Measurements from ENCODE around the gene CORIN.
"Not testable (repeated sequence)": the region's sequence is repeated elsewhere in the genome, so short reads cannot be mapped to it uniquely, and the experiment has no call there.

CORIN gene

GRCh38 chr4:47550899-47551548, 286.8 kb downstream of the CORIN start:
- no peaks in the 10 kb centered on the region for H3K27me3 ChIP-seq (ENCODE audit: control insufficient read depth in 1 of 2, insufficient read depth in 2 of 2, low read length in 2 of 2)
- H3K9me3 ChIP-seq (ENCODE audit: control insufficient read depth in 1 of 2, low read length in 2 of 2), result no peaks in the 10 kb centered on the region
- H3K4me3 ChIP-seq (ENCODE audit: low read depth in 1 of 2, low read length in 2 of 2), result no peak overlapping the region
- no peak overlapping the region for H3K27ac ChIP-seq (ENCODE audit: low read depth, low read length)
- H3K9ac ChIP-seq (ENCODE audit: low read depth in 1 of 2, low read length in 2 of 2), result no peak overlapping the region
- peaks cover 20 to 22% of the 10 kb centered on the region in 2 donors for H3K36me3 ChIP-seq (ENCODE audit: control insufficient read depth in 1 of 2, insufficient read depth in 2 of 2, low read length in 2 of 2)
- H3K4me1 ChIP-seq (ENCODE audit: control insufficient read depth in 1 of 2, insufficient read depth in 2 of 2, low read length in 2 of 2), result no peaks in the 10 kb centered on the region

GRCh38 chr4:47550357-47550756, 287.5 kb downstream of the CORIN start:
- not testable (repeated sequence) for H3K27me3 ChIP-seq (ENCODE audit: control insufficient read depth in 1 of 2, insufficient read depth in 2 of 2, low read length in 2 of 2); H3K9ac ChIP-seq (ENCODE audit: low read depth in 1 of 2, low read length in 2 of 2); H3K4me1 ChIP-seq (ENCODE audit: control insufficient read depth in 1 of 2, insufficient read depth in 2 of 2, low read length in 2 of 2); H3K9me3 ChIP-seq (ENCODE audit: control insufficient read depth in 1 of 2, low read length in 2 of 2); H3K27ac ChIP-seq (ENCODE audit: low read depth, low read length); H3K4me3 ChIP-seq (ENCODE audit: low read depth in 1 of 2, low read length in 2 of 2)
- peaks cover 22% of the 10 kb centered on the region in 2 donors for H3K36me3 ChIP-seq (ENCODE audit: control insufficient read depth in 1 of 2, insufficient read depth in 2 of 2, low read length in 2 of 2)

Data from duodenal mucosa (tissue), 2 donors.